GM10266 (cell line): Measurements from ENCODE around the gene RALGAPA2.

Experiments
- DNase-seq: peaks from one replicate; pipeline ENCODE4 v3.0.0; 2012; ENCODE audit errors: extremely low spot score
- CTCF ChIP-seq: IDR thresholded peaks from 2 replicates; pipeline ENCODE4 v1.5.1; 2012; ENCODE audit warnings: mild to moderate bottlenecking, low read depth; ENCODE audit not compliant: control insufficient read depth, insufficient read depth; ENCODE audit errors: missing control alignments

RALGAPA2 gene

GRCh38 chr20:20530428-20531151, 181.9 kb downstream of the RALGAPA2 start:
- DNase-seq: no peak
- no peak for TF ChIP-seq CTCF

- TF ChIP-seq CTCF: no peak
- no peak for DNase-seq
Observed at GRCh38 chr20:20529597-20529996, 182.8 kb downstream of the RALGAPA2 start.

GRCh38 chr20:20528861-20529260, 183.6 kb downstream of the RALGAPA2 start:
- DNase-seq: no peak

GRCh38 chr20:20527661-20528060, 184.8 kb downstream of the RALGAPA2 start:
- DNase-seq: no peak
- no peak for TF ChIP-seq CTCF

More at GRCh38 chr20:20528861-20529260, 183.6 kb downstream of the RALGAPA2 start:
- no peak for TF ChIP-seq CTCF

- TF ChIP-seq CTCF: no peak
- no peak for DNase-seq
Observed at GRCh38 chr20:20525756-20526155, 186.7 kb downstream of the RALGAPA2 start.

- DNase-seq: no peak
- TF ChIP-seq CTCF: no peak
Observed at GRCh38 chr20:20525214-20525613, 187.2 kb downstream of the RALGAPA2 start.

GRCh38 chr20:20524756-20525155, 187.7 kb downstream of the RALGAPA2 start:
- TF ChIP-seq CTCF: no peak
- DNase-seq: no peak
